Left colon (tissue), 2 donors: ENCODE measurements around the gene GLP2R. TPM values are rescaled to one million over a fixed set of nuclear protein-coding genes. Genes with fewer than 3 reads are reported as not detected.
"Not testable (repeated sequence)": the region's sequence is repeated elsewhere in the genome, so short reads cannot be mapped to it uniquely, and the experiment has no call there.

Source experiments
- ATAC-seq: fragments of 200-7000 bp; cut with Tn5 transposase; one replicate; pipeline ENCODE4 v1.9.1; 2020; ENCODE audit warnings: mild to moderate bottlenecking, moderate library complexity
- DNase-seq, 2 donors: peaks; one replicate each; pipeline ENCODE4 v3.0.0-alpha.2; 2020
- intact Hi-C, 2 donors: fragments of 100-400 bp; cut with DNase I in 1 of 2; cut with micrococcal nuclease in 1 of 2; formaldehyde crosslinking; loops; one replicate each; pipeline versions ENCODE4 v1.11.2 to v1.14.0; 2022; cut with DNase I, micrococcal nuclease
- total RNA-seq, 2 donors: library from RNA; stranded (reverse); fragmentation: NEBNext Ultra II Directional; extraction: Animal tissue kit (Norgen Biotek cat#: 25700); gene quantifications; one replicate each; pipeline ENCODE4 v1.2.1, GENCODE V29; 2021
- donor health status: DM: no; HTN: no; CAD: no.
- donor health status: DM: yes; HTN: yes; CAD: no.

The GLP2R gene
- total RNA-seq, 2 donors from 2014 or later = 10.4 to 11.9 TPM

GRCh38 chr17:9907883-9908648 lies 82.3 kb downstream of the GLP2R start:
- ATAC-seq = no peak
- DNase-seq = no peak
- intact Hi-C loops = no loop called here

GRCh38 chr17:9908649-9909042 lies 82.9 kb downstream of the GLP2R start:
- no peak for ATAC-seq
- DNase-seq = no peak
- intact Hi-C loops = no loop called here

GRCh38 chr17:9911089-9911488 lies 85.4 kb downstream of the GLP2R start:
- ATAC-seq (no peak), DNase-seq (no peak)
- intact Hi-C loops = no loop called here

- DNase-seq (no peak), ATAC-seq (no peak)
- intact Hi-C loops = no loop called here
Observed at GRCh38 chr17:9912121-9913099, 86.7 kb downstream of the GLP2R start.

GRCh38 chr17:9913476-9913875 lies 87.8 kb downstream of the GLP2R start:
- DNase-seq (no peak), ATAC-seq (no peak)
- intact Hi-C loops = no loop called here

DNA sequence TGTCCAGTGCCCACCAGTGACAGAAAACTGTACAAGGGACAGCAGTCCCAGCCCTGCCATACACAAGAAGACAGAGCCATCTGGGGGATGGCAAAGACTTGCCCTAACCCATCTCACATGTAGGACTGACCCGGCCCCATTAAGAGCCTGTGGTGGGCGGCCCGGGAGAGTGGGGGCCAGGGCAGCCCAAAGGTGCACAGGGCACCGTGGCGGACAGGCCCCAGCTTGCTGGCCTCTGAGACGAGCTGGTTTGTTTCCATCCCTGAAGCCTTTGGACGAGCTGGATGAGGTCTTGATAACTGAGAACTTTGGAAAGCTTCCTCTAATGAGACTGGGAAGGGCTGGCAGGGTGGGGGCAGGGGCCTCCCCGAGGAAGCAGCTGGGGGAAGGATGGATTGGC lies 90.4 kb downstream of the GLP2R start:
- ATAC-seq = no peak
- DNase-seq = no peak
- intact Hi-C loops = no loop called here

DNA sequence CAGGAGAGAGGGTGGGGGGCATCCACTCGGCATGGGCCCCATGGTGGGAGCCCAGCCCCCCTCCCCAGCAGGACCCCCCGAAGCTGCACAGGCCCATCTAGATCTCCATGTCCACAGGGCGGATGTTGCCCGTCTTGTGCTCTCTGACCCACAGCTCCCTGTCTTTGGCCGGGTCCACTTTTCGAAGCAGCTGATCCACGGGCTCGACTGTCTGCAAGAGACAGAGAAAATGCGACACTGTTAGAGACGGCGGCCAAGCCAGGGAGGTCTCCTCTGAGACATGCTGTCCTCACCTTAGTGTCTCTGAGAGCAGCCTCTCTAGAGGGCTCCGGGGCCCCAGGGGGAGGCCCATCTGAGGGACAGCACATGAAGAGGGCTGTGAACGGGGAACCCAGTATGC lies 91.4 kb downstream of the GLP2R start:
- intact Hi-C loops = no loop called here
- no peak for ATAC-seq
- DNase-seq = no peak

DNA sequence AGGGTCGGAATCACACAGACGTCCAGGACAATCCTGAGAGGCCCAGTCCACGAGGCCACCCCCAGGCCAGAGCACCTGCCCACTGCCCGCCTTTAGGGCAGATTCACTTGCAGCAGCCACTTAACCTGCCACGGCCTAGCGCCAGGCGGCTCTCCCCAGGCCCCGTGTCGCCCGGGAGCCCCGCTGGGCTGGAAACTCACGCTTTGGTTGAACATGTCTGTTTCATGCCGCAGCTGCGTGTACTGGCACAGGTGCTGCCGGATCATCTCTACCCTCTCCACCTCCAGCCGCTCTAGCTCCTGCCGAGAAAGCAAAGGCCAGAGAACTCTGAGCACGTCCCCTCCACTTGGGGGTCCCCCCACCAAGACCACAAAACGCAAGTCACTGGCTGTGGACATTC lies 92.1 kb downstream of the GLP2R start:
- ATAC-seq = no peak
- intact Hi-C loops = no loop called here
- no peak for DNase-seq

- DNase-seq (no peak), ATAC-seq (no peak)
- intact Hi-C loops = no loop called here
Observed at GRCh38 chr17:9918352-9918751, 92.6 kb downstream of the GLP2R start.

DNA sequence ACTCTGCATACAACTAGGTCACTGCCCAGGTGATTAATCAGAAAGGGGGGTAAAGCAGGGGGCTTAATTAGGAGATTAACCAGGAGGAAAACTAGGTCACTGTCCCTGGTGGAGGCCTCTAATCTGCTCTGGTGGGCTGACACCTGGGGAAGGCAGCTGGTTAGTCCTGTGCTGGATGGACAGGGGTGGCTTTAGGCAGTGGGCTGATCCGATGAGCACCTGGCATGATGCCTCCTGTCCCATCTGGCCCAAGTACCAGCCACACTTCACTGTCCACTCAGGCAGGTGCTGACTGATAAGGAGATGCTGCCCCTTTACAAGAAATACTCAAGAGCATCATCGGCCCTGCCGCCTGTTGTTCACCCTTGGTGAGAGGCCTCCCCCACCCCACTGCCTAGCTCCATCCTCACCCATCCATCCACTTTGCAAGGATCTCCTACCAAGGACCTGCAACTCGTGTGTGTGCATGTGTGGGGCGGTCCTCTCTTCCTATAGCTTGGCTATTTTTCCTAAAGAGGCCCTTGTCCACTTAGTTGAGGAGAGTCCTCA lies 93.2 kb downstream of the GLP2R start:
- no peak for ATAC-seq
- intact Hi-C loops = no loop called here
- no peak for DNase-seq

GRCh38 chr17:9921216-9921615 lies 95.5 kb downstream of the GLP2R start:
- intact Hi-C loops = loop anchor here in 1 of 2 donors (10.0 kb wide), 1 partner anchor 694 kb away; no protein-coding TSS in a partner anchor
- not testable (repeated sequence) for DNase-seq, ATAC-seq

GRCh38 chr17:9922012-9922848 lies 96.5 kb downstream of the GLP2R start:
- ATAC-seq (no peak), DNase-seq (no peak)

GRCh38 chr17:9924735-9925191 lies 99.0 kb downstream of the GLP2R start:
- DNase-seq = no peak
- peak; percentile 78 for ATAC-seq
- intact Hi-C loops = loop anchor here in 1 of 2 donors (10.0 kb wide), 1 partner anchor 690 kb away; no protein-coding TSS in a partner anchor

More at GRCh38 chr17:9922012-9922848, 96.5 kb downstream of the GLP2R start:
- intact Hi-C loops = loop anchor here in 1 of 2 donors (10.0 kb wide), 1 partner anchor 693 kb away; no protein-coding TSS in a partner anchor

DNA sequence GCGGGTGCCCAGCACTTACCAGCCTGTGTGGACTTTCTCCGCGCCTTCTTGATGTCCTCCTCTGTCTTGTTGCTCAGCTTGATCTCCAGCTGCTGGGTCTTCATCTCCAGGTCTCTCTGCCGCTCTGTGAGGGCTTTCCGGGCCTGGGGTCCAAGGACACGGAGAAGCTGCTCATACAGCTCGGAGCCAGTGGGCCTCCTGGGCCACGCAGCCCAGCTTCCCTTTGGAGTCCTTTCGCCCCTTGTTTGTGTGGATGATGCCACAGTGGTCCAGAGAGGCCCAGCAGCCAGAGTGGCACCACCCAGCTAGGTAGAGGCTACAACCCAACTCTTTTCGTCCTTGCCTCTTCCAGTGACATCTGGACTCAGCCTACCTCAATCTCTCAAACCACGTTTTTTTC lies 99.7 kb downstream of the GLP2R start:
- DNase-seq = no peak
- no peak for ATAC-seq
- intact Hi-C loops = loop anchor here in 1 of 2 donors (10.0 kb wide), 1 partner anchor 689 kb away; no protein-coding TSS in a partner anchor

GRCh38 chr17:9926150-9926804 lies 100.6 kb downstream of the GLP2R start:
- ATAC-seq (no peak), DNase-seq (no peak)
- intact Hi-C loops = loop anchor here in 1 of 2 donors (10.0 kb wide), 1 partner anchor 689 kb away; no protein-coding TSS in a partner anchor

GRCh38 chr17:9928601-9929333 lies 103.0 kb downstream of the GLP2R start:
- ATAC-seq (no peak), DNase-seq (no peak)
- intact Hi-C loops = loop anchor here in 1 of 2 donors (10.0 kb wide), 1 partner anchor 686 kb away; no protein-coding TSS in a partner anchor

DNA sequence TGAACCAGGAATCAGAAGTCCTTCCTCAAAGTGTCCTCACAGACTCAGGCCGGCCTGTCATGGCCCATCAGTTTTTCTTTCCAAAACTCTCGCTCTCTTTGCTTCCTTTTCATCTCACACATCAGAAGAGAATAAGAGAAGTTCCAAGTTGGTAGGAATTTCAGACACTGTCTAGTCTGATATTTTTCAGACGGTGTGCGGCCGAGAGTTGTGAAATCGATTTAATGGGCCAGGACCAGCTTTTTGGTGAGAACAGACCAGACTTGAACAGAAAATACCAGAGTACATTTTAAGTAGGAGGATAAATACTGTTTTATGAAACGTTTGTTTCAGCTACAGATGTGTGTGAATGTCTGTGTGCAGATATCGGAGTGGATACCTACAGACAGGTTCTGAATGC lies 104.1 kb downstream of the GLP2R start:
- ATAC-seq (no peak), DNase-seq (no peak)
- intact Hi-C loops = loop anchor here in 1 of 2 donors (10.0 kb wide), 1 partner anchor 685 kb away; no protein-coding TSS in a partner anchor
